H7 (cell line): Measurements from ENCODE around the gene KIF1B. TPM values are rescaled to one million over a fixed set of nuclear protein-coding genes. Genes with fewer than 3 reads are reported as not detected.
"Not testable (repeated sequence)": the region's sequence is repeated elsewhere in the genome, so short reads cannot be mapped to it uniquely, and the experiment has no call there.

Source experiments
- DNase-seq: peaks from one replicate; pipeline ENCODE4 v3.0.0; 2012
- H3K27me3 ChIP-seq: 2 replicates; pipeline ENCODE4 v1.6.0; 2011; ENCODE audit warnings: mild to moderate bottlenecking, low read length; ENCODE audit not compliant: control insufficient read depth, insufficient read depth
- H3K36me3 ChIP-seq: replicated peaks from 2 replicates; pipeline ENCODE4 v1.5.1; 2011; ENCODE audit warnings: low read length; ENCODE audit not compliant: control insufficient read depth, insufficient read depth
- H3K4me3 ChIP-seq: 2 replicates; pipeline ENCODE4 v1.5.1; 2011; ENCODE audit warnings: low read depth, mild to moderate bottlenecking, control low read depth, low read length, moderate library complexity; ENCODE audit not compliant: insufficient read depth
- total RNA-seq: library from RNA; depleted of rRNA; stranded (reverse); fragments of >200 nt; shearing (Covaris generic); gene quantifications from 2 replicates; pipeline ENCODE4 v1.2.3, GENCODE V29; 2014

Gene KIF1B
- total RNA-seq, 1 experiment from 2014 or later = 32.1 TPM

DNA sequence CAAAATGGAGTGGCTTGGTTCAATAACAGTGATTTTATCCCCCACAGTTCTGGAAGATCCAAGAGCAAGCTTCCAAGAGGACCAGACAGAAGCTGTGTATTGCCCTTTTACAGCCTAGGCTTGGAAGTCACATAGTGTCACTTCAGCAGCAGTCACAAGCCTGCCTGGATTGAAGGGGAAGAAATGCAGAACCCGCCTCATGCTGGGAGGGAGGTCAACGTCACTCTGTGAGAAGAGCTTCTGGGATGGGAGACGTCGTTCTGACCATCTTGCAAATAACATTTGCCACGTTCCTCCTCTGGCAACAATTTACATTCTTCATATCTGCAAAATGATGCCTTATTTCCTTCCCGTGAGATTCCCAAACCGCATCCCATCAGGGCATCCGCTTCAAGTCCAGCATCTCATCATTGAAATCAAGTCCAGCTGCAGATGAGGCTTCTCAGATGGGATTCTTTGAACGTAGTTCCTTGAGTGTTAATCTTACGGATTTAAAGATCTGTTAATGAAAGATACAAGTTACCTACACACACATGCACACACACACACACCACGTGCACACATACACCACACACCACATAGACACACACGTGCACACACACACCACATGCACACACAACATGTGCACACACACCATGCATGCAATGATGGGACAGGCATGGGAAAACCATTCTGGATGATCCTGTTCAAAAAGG is 23.9 kb upstream of the KIF1B start:
- Histone ChIP-seq H3K36me3 (no peaks in the 10 kb centered on the region), H3K27me3 (no peaks in the 10 kb centered on the region), H3K4me3 (no peak overlapping the region)
- DNase-seq = no peak

DNA sequence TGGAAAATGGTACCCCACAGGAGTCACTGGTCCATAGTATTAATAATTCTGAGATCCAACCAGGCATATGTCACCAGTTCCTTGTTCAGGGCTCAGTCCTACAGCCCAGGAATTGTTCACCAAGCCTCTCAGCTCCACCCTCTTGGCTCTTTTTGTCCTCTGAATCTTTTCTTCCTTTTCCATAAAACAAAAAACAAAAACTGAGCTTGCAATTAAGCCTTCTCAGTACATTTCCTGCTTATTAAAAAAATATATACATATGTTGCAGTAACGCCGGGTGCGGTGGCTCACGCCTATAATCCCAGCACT is 23.4 kb upstream of the KIF1B start:
- no peaks in the 10 kb centered on the region for H3K36me3 ChIP-seq
- no peak for DNase-seq
- H3K27me3 ChIP-seq = no peaks in the 10 kb centered on the region
- H3K4me3 ChIP-seq = no peak overlapping the region

- no peak for DNase-seq
- H3K36me3 ChIP-seq = no peaks in the 10 kb centered on the region
- H3K27me3 ChIP-seq = no peaks in the 10 kb centered on the region
- no peak overlapping the region for H3K4me3 ChIP-seq
These were observed 22.2 kb upstream of the KIF1B start for GRCh38 chr1:10188133-10188650.

GRCh38 chr1:10189659-10190058 is 20.7 kb upstream of the KIF1B start:
- H3K36me3 ChIP-seq = no peaks in the 10 kb centered on the region
- no peak overlapping the region for H3K4me3 ChIP-seq
- H3K27me3 ChIP-seq = no peaks in the 10 kb centered on the region
- DNase-seq = no peak

GRCh38 chr1:10192263-10192662 is 18.1 kb upstream of the KIF1B start:
- no peaks in the 10 kb centered on the region for H3K36me3 ChIP-seq
- DNase-seq = no peak
- H3K4me3 ChIP-seq = no peak overlapping the region
- H3K27me3 ChIP-seq = no peaks in the 10 kb centered on the region

DNA sequence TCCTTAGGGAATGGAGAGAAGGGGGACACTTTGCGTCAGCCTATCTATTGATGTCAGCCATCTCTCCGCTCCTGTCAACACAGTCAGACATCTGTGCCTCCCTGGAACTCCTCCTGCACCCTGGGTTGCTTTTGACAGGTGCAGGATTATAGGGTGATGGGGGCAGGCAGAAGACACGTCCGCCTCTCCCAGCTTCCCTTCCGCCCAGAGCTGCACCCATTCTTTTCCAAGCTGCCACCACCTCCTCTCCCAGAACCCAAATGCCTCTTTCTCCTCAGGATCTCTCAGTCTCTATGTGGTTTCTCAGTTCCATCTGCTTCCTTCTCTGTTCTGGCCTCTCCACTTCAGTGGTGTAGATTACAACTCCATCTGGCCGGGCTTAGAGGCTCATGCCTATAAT is 17.1 kb upstream of the KIF1B start:
- H3K27me3 ChIP-seq = no peaks in the 10 kb centered on the region
- no peaks in the 10 kb centered on the region for H3K36me3 ChIP-seq
- H3K4me3 ChIP-seq = no peak overlapping the region
- DNase-seq = no peak

- H3K27me3 ChIP-seq = no peaks in the 10 kb centered on the region; the same call in 1 of the 2 replicates
- no peak for DNase-seq
- no peaks in the 10 kb centered on the region for H3K36me3 ChIP-seq
- no peak overlapping the region for H3K4me3 ChIP-seq
These were observed 14.8 kb upstream of the KIF1B start for GRCh38 chr1:10195570-10195969.

GRCh38 chr1:10196976-10197375 is 13.4 kb upstream of the KIF1B start:
- Histone ChIP-seq H3K36me3 (no peaks in the 10 kb centered on the region), H3K4me3 (no peak overlapping the region), H3K27me3 (no peaks in the 10 kb centered on the region; the same call in 1 of the 2 replicates)
- DNase-seq = no peak

- Histone ChIP-seq H3K27me3 (no peaks in the 10 kb centered on the region; the same call in 1 of the 2 replicates), H3K4me3 (no peak overlapping the region), H3K36me3 (no peaks in the 10 kb centered on the region)
- no peak for DNase-seq
These were observed 9.8 kb upstream of the KIF1B start for GRCh38 chr1:10200620-10201019.

- DNase-seq = no peak
- no peaks in the 10 kb centered on the region; the same call in 1 of the 2 replicates for H3K27me3 ChIP-seq
- H3K36me3 ChIP-seq = no peaks in the 10 kb centered on the region
- no peak overlapping the region for H3K4me3 ChIP-seq
These were observed 6.2 kb upstream of the KIF1B start for GRCh38 chr1:10204003-10204642.

GRCh38 chr1:10205206-10205605 is 5.2 kb upstream of the KIF1B start:
- not testable (repeated sequence) for H3K36me3 ChIP-seq, H3K27me3 ChIP-seq, H3K4me3 ChIP-seq, DNase-seq

DNA sequence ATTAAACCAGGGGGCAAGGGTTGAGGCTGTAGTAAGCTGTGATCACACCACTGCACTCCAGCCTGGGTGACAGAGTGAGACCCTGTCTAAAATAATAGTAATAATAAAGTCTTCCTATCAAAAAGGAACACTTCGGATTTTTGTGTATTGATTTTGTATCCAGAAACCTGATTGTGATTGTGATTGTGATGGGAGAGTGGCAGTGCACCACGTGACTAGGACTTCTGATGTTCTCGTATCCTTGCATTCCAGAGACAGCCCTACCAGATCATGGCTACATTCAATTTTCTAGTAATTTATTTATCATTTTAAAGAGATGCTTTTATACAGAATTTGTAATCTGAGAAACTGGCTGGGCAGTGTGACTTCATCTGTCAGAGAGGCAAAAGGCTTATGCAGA is 2.6 kb upstream of the KIF1B start:
- no peak overlapping the region for H3K4me3 ChIP-seq
- no peaks in the 10 kb centered on the region for H3K27me3 ChIP-seq
- no peaks in the 10 kb centered on the region for H3K36me3 ChIP-seq
- DNase-seq = no peak

- no peaks in the 10 kb centered on the region for H3K36me3 ChIP-seq
These were observed 1.8 kb upstream of the KIF1B start for GRCh38 chr1:10208537-10208936.

GRCh38 chr1:10209590-10209904 is 823 bp upstream of the KIF1B start:
- peak overlapping the region; percentile 60 for H3K4me3 ChIP-seq
- no peaks in the 10 kb centered on the region for H3K27me3 ChIP-seq
- DNase-seq = peak; percentile 58
- H3K36me3 ChIP-seq = no peaks in the 10 kb centered on the region

More at GRCh38 chr1:10208537-10208936, 1.8 kb upstream of the KIF1B start:
- Histone ChIP-seq H3K4me3 (no peak overlapping the region), H3K27me3 (no peaks in the 10 kb centered on the region)
- no peak for DNase-seq
